Muscle of arm (tissue), 12 donors: Measurements from ENCODE around the gene MBNL2. TPM values are rescaled to one million over a fixed set of nuclear protein-coding genes. Genes with fewer than 3 reads are reported as not detected.

ENCODE experiments used
- DNase-seq: peaks from one replicate; pipeline ENCODE4 v3.0.0-alpha.2; 2013
- polyA plus RNA-seq, 12 donors: library from polyadenylated mRNA; unstranded; fragments of 120-200 nt; gene quantifications; one replicate each; pipeline ENCODE4 v1.2.1, GENCODE V29; 2013; ENCODE audit not compliant: insufficient read length in 12 of 12

The MBNL2 gene
- polyA plus RNA-seq, 12 donors, result 27.7 to 75.2 (median 37.5) TPM; not detected in 1

DNA sequence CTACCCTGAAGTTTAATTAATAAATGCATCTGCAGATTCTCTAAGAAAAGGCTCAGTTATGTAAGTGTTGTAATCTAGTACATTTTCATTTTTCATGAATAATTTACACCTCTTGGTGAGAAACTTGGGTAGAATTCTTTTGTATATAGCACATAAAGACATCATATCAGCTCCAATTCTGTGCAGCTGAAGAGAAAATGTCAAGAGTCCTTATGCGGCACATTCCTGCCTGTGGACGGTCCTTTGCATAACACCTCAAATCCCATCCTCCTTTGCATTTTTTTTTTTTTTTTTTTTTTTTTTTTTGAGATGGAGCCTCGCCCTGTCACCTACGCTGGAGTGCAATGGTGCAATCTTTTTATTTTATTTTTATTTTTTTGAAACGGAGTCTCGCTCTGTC lies 151.7 kb downstream of the MBNL2 start:
- DNase-seq, result no peak

- no peak for DNase-seq
Measured at GRCh38 chr13:97376981-97377380, 154.8 kb downstream of the MBNL2 start.

DNA sequence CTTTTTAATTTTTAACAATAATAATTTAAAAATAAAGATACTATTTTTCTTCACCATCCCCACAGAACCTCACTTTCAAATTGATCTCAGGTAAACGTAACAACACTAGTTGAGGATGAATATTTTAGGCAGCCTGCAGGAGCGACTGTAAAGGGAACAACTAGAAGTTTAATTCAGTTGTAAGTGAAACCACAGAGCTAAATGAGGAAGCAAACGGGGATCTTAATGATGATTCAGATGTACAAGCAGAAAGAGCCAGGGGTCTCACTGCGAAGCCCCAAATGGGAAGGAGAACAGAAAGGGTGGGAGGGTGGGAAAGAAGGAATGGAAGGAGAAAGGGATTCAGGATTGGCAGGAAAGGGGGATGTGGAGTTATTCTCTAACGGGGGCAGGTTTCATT lies 157.3 kb downstream of the MBNL2 start:
- no peak for DNase-seq

- no peak for DNase-seq
Measured at GRCh38 chr13:97380696-97381095, 158.6 kb downstream of the MBNL2 start.

DNA sequence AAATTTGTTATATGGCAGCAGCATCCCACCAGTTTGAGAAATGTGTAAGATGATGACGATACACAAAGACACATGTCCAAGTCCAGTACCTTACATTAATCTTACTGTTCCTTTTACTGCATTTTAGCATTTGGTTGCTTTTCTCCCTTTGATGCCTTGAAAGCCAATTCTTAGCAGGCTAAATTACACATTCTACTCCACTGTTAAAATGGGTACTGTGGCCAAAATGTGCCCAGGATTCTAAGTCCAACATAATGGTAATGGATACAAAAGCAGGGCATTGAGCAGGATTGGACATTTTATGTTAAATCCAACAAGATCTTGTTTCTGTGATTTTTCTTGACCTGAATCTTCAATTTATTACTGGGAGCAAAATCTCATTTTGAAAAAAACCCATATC lies 159.1 kb downstream of the MBNL2 start:
- DNase-seq, result no peak

DNA sequence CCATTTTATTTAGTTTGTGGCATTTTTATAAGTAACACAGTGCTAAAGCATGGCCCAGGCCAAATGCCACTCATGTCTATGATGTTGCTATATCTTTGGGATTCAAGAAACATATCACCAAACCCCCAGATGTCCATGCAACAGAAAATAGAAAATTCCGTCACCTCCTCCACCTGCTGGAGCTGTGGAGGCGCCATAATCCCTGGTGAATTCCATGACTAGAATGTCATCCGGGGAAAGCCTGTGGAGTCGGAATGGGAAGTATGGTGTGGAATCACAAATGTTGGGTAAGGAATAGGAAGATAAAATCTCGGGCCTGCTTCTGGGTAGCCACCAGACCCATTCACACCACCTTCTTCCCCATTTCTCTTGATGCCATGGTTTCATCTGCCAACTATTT lies 160.1 kb downstream of the MBNL2 start:
- no peak for DNase-seq

- no peak for DNase-seq
Measured at GRCh38 chr13:97384371-97384770, 162.2 kb downstream of the MBNL2 start.

GRCh38 chr13:97385146-97385545 lies 163.0 kb downstream of the MBNL2 start:
- DNase-seq, result no peak

DNA sequence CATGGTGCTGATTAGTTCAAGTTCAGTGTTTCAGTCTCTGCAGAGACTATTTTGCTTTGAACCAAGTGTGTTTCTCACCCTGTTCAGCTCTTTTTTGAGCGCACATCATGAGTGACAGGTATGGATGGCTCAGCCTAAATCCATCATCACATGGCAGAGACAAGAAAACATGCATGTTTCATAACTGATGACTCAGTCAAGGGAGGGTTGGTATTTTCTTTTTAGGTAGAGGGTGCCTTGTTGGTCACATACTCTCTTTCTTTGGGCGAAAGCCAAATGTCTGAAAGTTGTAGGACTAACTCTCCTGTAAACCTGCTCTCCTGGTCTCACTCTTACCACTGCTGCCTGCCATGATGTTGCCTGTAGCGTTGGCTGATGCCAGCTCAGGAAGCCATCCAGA lies 163.7 kb downstream of the MBNL2 start:
- DNase-seq, result no peak

DNA sequence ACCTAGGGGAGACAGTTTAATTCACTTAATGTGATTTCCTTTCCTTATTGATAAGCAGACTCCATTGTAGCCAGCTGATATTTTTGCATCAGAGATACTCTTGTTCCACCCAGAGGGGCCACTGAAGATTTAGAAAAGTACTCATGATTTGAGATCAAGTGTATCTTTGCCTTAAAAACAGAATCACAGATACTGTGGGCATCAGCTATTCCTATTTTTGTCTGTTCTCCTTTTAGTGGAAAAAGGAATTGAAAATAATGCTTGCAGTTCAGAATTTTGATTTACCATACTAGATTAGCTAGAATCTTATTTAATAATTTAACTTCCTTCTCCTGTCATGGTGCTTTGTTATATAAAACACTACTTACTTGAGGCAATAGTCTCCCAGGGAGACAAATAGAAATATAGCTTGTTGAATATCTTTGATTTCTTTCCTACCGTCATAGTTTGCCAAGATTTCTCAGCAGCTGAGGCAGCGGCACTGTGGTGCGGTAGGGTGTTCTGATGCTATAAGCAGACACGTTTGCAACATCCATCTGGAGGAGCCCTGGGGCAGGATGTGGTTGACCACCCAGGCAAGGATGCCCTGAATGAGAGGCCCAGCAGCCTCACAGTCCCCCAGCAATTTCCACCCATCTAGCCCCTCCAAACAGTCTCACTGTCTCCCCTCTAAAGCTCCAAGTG lies 164.8 kb downstream of the MBNL2 start:
- no peak for DNase-seq

DNA sequence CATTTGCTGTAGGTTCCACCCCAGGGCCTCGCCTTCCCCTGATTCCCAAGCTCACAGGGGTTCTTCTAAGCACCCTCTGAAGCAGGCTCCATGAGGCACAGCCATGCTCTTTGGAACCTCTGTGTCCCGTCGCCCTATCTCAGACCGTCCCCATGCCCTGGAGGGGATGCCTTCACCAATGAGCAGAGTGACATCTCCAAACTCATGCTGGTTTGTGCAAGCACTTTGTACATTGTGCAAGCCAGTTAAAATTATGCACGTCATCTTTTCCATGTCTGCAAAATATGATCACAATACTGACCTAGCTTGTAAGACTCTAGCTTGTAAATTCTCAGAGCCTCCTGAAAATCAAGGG lies 165.3 kb downstream of the MBNL2 start:
- DNase-seq, result no peak

- no peak for DNase-seq
Measured at GRCh38 chr13:97387890-97388289, 165.8 kb downstream of the MBNL2 start.

DNA sequence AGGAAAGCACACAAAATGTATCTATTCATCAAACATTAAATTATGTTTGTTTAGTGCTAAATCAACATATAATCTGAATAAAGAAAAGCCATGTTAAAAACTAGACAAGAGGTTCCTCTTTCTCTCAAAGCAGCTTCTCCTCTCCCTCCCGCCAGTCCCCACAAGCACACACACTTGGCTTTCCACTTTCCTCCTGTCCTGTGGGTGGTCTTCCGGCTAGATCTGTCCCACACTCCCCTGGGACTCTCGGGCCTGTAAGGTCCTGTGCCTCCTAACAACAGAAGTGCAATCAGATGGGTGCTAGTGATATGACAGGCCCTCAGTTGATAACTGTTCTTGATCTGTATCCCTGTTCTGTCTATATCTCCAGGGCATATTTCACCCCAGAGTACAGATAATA lies 166.2 kb downstream of the MBNL2 start:
- no peak for DNase-seq

GRCh38 chr13:97390941-97391600 lies 168.9 kb downstream of the MBNL2 start:
- no peak for DNase-seq

GRCh38 chr13:97392020-97392419 lies 169.9 kb downstream of the MBNL2 start:
- no peak for DNase-seq

DNA sequence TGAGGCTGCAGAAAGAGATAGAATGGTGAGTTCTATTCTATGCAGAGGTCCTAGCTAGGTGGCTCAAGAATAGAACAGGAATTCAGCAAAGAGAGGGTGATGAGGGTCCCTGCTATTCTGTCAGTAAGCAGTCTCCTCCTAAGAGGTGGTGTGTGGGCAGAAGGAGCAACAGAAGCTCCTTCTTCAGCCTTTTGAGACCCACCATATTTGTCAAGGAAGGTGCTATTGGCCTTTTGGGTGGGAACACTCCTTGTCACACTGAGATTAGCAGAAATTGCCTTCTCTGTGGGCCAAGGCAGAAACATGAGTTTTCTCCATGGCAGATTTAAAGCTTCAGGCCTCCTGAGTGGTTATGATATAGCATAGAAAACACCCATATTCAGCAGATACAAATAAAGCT lies 172.4 kb downstream of the MBNL2 start:
- DNase-seq, result no peak

GRCh38 chr13:97395447-97396136 lies 173.5 kb downstream of the MBNL2 start:
- no peak for DNase-seq

DNA sequence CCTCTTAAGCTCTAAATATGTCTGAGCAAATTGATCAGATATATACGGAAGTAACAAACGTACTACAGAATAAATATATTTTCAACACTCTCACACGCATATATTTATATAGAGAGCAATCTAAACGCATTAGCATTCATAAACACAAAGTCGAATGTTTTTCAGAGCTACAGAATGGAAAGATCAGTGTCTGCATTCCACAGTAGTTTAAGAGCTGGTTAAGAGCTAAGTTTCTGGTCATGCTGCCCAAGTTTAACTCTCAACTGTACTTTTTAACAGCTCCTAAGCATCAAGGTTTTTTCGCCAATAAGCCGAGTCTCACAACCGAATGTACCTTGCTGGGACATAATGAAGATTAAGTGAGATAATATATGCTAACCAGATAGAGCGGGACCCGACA lies 175.1 kb downstream of the MBNL2 start:
- no peak for DNase-seq

DNA sequence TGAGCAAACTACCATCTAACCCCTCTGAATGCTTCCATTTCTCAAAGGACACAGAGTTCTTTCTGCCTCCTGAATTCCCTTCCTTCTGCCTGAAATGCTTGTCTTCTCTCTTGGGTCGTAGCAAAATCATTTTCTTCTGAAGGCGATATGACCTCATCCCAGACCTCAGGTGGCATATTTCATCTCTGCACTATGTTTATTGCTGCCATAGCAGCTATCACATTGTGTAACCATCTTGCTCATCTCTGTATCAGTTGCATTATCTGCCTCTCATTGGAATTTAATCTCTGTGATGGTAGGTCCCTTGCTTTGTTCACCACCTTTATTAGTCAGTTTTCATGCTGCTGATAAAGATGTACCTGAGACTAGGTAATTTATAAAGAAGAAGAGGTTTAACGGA lies 179.3 kb downstream of the MBNL2 start:
- no peak for DNase-seq

GRCh38 chr13:97403893-97404750 lies 182.0 kb downstream of the MBNL2 start:
- DNase-seq, result no peak

DNA sequence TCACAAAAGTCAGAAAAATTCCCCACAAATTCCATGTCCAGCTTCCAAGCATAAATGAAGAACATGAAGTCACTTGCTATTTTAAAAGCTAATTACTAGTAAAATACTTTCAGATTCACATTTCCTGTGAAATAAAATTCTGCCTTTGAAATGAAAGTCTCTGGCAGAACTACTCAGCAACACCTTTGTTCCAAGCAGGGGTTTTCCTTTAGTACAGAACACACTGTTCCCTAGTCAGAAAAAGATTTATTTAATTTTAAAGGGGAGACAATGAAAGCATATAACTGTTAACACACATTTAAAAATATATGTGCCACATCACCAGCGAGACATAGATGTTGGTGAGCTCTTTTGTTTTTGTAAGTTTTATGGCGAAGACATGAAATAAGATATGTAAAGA lies 185.4 kb downstream of the MBNL2 start:
- no peak for DNase-seq

DNA sequence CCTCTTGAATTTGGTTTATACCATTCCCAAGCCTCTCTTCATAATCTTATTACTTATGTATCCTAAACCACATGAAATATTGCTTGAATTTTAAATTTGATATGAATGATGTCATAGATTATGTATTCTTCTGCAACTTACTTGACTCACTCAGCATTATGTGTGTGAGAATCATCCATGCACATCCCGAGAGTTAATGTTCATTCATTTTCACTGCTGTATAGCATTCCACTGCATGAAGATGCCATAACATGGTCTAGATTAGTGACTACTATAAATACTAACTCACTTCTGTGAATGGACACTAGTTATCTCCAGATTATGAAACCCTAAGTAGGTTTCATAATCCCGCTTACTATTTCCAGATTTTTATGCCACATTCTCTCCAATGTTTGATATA lies 186.8 kb downstream of the MBNL2 start:
- DNase-seq, result no peak
